ENCODE data around the gene SLC6A6. TPM values are rescaled to one million over a fixed set of nuclear protein-coding genes. Genes with fewer than 3 reads are reported as not detected.

Gene SLC6A6
- total and polyA plus RNA-seq, 8 donors, result 2.1 to 11.6 (median 3.4) TPM

DNA sequence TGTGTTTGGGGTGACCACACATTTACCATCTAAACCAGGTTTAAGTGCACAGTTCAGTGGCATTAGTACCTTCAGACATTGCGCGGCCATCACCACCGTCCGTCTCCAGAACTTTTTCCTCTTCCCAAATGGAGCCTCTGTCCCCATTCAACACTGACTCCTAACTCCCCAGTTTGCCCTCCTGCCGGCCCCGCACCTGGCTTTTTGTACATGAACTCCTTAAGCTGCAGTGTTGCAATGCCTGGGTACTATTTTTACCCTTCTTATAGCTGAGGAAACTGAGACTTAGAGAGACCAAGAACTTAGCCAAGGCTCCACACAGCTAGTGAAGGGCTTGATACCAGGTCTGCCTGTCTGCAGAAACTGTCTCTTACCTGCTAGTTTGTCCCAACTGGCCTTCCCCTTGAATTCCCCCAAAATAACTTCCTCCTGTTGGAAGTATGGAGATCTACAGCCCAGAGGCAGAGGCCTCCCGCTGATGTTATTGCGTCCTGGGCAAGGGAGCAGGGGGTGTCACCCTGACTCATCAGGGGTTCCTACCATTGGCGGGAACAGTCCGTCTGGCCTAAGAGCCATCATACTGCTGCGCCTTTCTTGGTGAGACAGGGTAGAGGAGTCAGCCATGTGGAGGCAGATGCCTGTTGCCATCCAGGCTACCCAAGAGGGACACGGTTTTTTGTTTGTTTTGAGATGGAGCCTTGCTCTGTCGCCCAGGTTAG lies 72.1 kb downstream of the SLC6A6 start:
- WGBS, 2 donors, result 86 to 92% methylated on average over 13 of the region's 13 CpGs
- intact Hi-C loops (cut with DNase I), result loop anchor here in 1 of 3 donors (10.0 kb wide), 1 partner anchor 570 kb away; no protein-coding TSS in a partner anchor

DNA sequence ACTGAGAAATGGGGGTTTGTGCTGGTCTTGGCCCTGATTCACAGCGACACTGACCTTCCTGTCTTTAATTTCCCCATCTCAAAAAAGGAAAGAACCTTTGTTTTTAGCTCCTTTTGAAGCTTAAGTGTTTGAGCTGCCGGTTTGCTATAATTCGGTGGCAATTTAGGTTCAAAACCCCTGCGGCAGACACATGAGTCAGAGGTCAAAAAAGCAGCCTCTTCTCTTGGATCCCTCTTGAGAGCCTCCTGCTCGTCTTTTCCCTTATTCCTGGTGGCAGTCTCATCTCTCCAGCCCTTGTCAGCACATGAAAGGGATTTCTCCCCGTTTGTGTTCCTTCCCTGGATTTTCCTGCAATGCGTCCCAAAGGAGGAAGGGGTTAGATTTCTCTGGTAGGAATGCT lies 73.2 kb downstream of the SLC6A6 start:
- Histone ChIP-seq H3K36me3 (no peaks in the 10 kb centered on the region), H3K27ac (no peak overlapping the region), H3K4me1 (no peaks in the 10 kb centered on the region), H3K9me3 (no peaks in the 10 kb centered on the region), H3K27me3 (no peaks in the 10 kb centered on the region), H3K4me3 (no peak overlapping the region)
- TF ChIP-seq, protein P1, sequence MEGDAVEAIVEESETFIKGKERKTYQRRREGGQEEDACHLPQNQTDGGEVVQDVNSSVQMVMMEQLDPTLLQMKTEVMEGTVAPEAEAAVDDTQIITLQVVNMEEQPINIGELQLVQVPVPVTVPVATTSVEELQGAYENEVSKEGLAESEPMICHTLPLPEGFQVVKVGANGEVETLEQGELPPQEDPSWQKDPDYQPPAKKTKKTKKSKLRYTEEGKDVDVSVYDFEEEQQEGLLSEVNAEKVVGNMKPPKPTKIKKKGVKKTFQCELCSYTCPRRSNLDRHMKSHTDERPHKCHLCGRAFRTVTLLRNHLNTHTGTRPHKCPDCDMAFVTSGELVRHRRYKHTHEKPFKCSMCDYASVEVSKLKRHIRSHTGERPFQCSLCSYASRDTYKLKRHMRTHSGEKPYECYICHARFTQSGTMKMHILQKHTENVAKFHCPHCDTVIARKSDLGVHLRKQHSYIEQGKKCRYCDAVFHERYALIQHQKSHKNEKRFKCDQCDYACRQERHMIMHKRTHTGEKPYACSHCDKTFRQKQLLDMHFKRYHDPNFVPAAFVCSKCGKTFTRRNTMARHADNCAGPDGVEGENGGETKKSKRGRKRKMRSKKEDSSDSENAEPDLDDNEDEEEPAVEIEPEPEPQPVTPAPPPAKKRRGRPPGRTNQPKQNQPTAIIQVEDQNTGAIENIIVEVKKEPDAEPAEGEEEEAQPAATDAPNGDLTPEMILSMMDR (IDR thresholded peaks at IDR 0.05), result no peak
- ATAC-seq, result no peak
- FAIRE-seq, result no peak
- WGBS, 2 donors, result 69 to 70% methylated on average over 7 of the region's 7 CpGs
- no peak for DNase-seq
- intact Hi-C loops (cut with DNase I), result loop anchor here in 1 of 3 donors (10.0 kb wide), 1 partner anchor 571 kb away; no protein-coding TSS in a partner anchor

More for the DNA sequence above, 72.1 kb downstream of the SLC6A6 start:
- Histone ChIP-seq H3K27ac (no peak overlapping the region), H3K9me3 (no peaks in the 10 kb centered on the region), H3K4me3 (no peak overlapping the region), H3K36me3 (no peaks in the 10 kb centered on the region), H3K27me3 (no peaks in the 10 kb centered on the region), H3K4me1 (no peaks in the 10 kb centered on the region)
- ATAC-seq, result no peak
- DNase-seq, result no peak
- TF ChIP-seq, protein P1 (IDR thresholded peaks at IDR 0.05), result no peak
- FAIRE-seq, result no peak

DNA sequence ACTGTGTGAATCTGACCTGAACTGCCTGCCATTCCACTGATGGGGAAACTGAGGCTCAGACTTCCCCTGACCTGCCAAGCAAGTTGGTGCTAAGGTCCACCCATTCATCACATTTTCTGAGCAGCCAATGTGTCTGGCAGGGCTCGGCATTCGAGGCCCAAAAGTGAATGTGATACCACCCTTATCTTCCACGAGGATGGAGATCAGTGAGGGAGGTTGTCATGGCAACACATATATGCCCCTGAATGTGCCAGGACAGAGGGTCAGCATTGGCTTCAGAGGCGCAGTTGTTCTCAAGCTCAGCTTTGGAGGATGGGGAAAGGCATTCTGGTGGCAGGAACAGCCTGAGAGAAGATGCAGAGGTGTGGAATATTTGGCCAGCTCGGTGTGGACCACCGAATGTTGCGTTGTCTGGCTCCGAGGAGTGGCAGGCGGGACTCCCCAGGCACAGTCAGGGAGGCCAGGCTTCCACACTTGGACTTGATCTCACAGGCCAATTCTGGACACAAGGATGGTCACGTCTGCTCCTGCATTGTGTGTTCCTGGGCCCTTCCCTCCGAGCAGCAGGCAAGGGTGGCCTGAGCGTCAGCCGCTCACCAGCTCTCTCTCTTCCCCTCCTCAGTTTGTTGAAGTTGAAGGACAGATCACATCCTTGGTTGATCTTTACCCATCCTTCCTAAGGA lies 74.3 kb downstream of the SLC6A6 start:
- H3K36me3 ChIP-seq, result no peaks in the 10 kb centered on the region
- no peak overlapping the region for H3K27ac ChIP-seq
- H3K4me1 ChIP-seq, result no peaks in the 10 kb centered on the region

DNA sequence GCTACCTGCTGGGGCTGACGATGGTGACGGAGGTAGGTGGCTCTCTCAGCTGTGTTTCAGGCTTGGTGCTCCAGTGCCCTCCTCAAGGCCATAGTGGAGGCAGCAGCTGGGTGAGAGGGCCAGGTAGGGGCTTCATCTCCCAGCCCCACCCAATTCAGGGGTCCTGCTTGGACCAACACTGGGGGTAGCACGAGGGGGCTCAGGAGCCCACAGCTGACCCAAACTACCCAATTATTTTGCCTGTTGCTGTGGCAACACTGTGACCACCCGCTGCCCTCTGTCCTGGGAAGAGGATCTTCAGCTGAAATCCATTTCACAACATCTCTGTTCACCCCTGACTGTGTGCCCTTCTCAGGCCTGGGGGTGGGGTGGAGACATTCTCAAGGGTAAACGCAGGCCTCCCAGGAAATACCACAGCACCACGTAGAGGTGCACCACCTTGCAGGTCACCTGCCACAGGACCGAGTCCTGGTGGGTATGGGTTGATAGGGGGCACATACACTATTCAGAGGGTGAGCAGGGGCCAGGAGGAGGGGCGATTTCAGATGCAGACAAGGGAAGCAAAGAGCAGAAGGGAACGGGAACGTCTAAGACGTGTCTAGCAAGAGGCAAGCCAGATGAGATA lies 75.0 kb downstream of the SLC6A6 start:
- Histone ChIP-seq H3K4me1 (no peaks in the 10 kb centered on the region), H3K27me3 (no peaks in the 10 kb centered on the region), H3K9me3 (no peaks in the 10 kb centered on the region), H3K4me3 (no peak overlapping the region), H3K27ac (no peak overlapping the region), H3K36me3 (no peaks in the 10 kb centered on the region)
- FAIRE-seq (no peak), ATAC-seq (no peak), DNase-seq (peak in 1 of 6 donors; percentile 16)
- TF ChIP-seq, protein P1 (IDR thresholded peaks at IDR 0.05), result no peak
- intact Hi-C loops (cut with DNase I), result loop anchor here in 1 of 3 donors (10.0 kb wide), 1 partner anchor 573 kb away; no protein-coding TSS in a partner anchor
- WGBS, 2 donors, result 74 to 81% methylated on average over 11 of the region's 11 CpGs

More for the DNA sequence above, 74.3 kb downstream of the SLC6A6 start:
- Histone ChIP-seq H3K27me3 (no peaks in the 10 kb centered on the region), H3K9me3 (no peaks in the 10 kb centered on the region), H3K4me3 (no peak overlapping the region)
- ATAC-seq (no peak), FAIRE-seq (no peak), DNase-seq (no peak)
- 76 to 84% methylated on average over 13 of the region's 13 CpGs for WGBS, 2 donors
- intact Hi-C loops (cut with DNase I), result loop anchor here in 1 of 3 donors (10.0 kb wide), 1 partner anchor 572 kb away; no protein-coding TSS in a partner anchor
- TF ChIP-seq, protein P1 (IDR thresholded peaks at IDR 0.05), result no peak

All from pancreas (tissue), 10 donors.